ENCODE data around the gene NIPAL3. TPM values are rescaled to one million over a fixed set of nuclear protein-coding genes. Genes with fewer than 3 reads are reported as not detected.

The NIPAL3 gene
- total and polyA plus RNA-seq, 2 donors (not counting 3 experiments of a cell fraction or from before 2014, with no cell fraction given), result 15.5 to 16.0 TPM

DNA sequence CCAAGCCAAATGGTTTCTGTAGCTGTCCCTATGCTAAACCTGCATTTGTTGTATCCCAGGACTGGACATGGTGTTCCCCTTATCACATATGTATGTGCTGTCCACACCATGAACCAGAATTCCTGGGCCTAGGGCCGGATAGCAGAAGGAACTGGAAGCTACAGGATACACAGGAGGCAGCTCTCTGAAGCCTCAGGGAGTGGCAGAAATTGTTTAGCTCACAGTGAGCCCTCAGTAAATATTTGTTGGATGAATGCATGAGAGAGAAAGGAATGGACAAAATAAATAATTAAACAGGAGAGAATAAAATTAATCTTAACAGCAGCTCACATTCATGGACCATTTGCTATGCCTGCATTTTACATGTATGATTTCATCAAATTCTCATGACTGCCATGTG, 2.1 kb downstream of the NIPAL3 start:
- dilution Hi-C loops (cut with MboI; ENCODE audit: extremely low pct_ligation_motif_present, low sequenced_read_pairs), result no loop called here
- H3K9ac ChIP-seq (replicated peaks; ENCODE audit: extremely low read depth, insufficient read depth, low read length), result no peak overlapping the region

DNA sequence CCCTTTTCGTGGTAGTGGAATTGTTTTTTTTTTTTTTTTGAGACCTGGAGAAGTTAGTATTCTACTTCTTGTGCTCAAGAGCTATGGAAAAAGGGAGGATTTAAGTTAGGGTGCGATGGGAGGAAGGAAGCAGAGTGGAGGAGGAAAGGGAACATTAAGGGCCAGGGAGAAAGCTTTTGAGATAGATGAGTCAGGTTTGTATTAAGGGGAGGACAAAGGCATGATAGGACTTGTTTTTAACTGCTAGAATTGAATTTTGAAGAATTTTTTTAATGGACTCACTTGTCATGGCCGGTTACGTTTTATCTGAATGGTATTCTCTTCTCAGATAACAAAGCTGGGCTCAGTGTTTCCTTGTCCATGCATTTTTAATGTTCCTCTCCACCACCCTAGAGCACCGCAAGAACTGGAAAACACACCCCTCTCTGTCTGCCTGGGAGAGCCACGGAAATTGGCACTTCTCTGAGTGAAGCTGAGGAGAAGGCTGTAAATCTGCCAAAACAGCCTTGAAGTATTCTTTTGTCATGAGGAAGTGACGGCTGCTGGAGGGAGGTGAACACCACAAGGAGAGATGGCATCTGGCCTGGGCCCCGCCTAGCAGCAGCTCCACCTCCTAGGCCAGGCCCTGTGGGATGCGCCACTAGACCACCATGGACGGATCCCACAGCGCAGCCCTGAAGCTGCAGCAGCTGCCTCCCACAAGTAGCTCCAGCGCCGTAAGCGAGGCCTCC, 3.5 kb downstream of the NIPAL3 start:
- ChIA-PET CTCF (interaction anchor here (0.7 to 10.3 kb wide), 3 partner anchors 25 to 217 kb away, joined by 3 to 134 read pairs (median 5); no protein-coding TSS in a partner anchor), POLR2A (interaction anchor here (0.6 kb wide), 1 partner anchor 229 kb away, joined by 3 read pairs; no protein-coding TSS in a partner anchor)
- Histone ChIP-seq H3K9me3 (replicated peaks; ENCODE audit: control insufficient read depth, insufficient read depth, low read length) (no peaks in the 10 kb centered on the region), H3K27me3 (ENCODE audit: control insufficient read depth in 2 of 2, insufficient read depth in 2 of 2, low read length in 2 of 2) (no peaks in the 10 kb centered on the region), H3K9me1 (replicated peaks; ENCODE audit: control insufficient read depth, extremely low read depth, insufficient read depth, low read length) (no peaks in the 10 kb centered on the region), H3K79me2 (ENCODE audit: control insufficient read depth, insufficient read depth, low read length) (no peaks in the 10 kb centered on the region), H3K9ac (replicated peaks; ENCODE audit: extremely low read depth, insufficient read depth, low read length) (no peak overlapping the region), H3K4me1 (ENCODE audit: control insufficient read depth, extremely low read depth, insufficient read depth, low read length) (peaks cover 8% of the 10 kb centered on the region), H3K4me2 (ENCODE audit: insufficient read depth, low read length) (no peak overlapping the region), H2AFZ (ENCODE audit: low read depth, low read length) (no peak overlapping the region), H3K4me3 (replicated peaks in 1 of 3; ENCODE audit: insufficient read depth in 1 of 3, low read depth in 1 of 3, low read length in 3 of 3) (no peak overlapping the region), H3K36me3 (ENCODE audit: control insufficient read depth in 2 of 2, extremely low read depth in 1 of 2, insufficient read depth in 2 of 2, low read length in 2 of 2) (peaks cover 0 to 6% of the 10 kb centered on the region in 2 experiments), H3K27ac (ENCODE audit: insufficient read depth, low read depth, low read length) (no peak overlapping the region), H4K20me1 (replicated peaks; ENCODE audit: control insufficient read depth, extremely low read depth, insufficient read depth, low read length) (no peaks in the 10 kb centered on the region)
- intact Hi-C loops (cut with micrococcal nuclease) (loop anchor here (5.0 kb wide), 2 partner anchors 83 to 108 kb away; partner anchors contain the start of gene RCAN3), dilution Hi-C loops (cut with MboI; ENCODE audit: extremely low pct_ligation_motif_present, low sequenced_read_pairs) (no loop called here)
- DNase-seq (ENCODE audit: low read depth, low spot score) (no peak), FAIRE-seq (no peak)
- TF ChIP-seq POLR2AphosphoS5 (IDR thresholded peaks at IDR 0.05; ENCODE audit: insufficient read depth, low read depth, low read length) (no peak), MYC (IDR thresholded peaks at IDR 0.05; ENCODE audit: low read depth, low read length) (no peak), GATA2 (IDR thresholded peaks at IDR 0.05; ENCODE audit: insufficient read depth, insufficient read length, low read depth, low read length) (no peak)
- BruUV-seq (replicated peaks), result no TSS peak

More for the DNA sequence above, 2.1 kb downstream of the NIPAL3 start:
- intact Hi-C loops (cut with micrococcal nuclease), result loop anchor here (5.0 kb wide), 2 partner anchors 85 to 110 kb away; partner anchors contain the start of gene RCAN3
- H3K79me2 ChIP-seq (ENCODE audit: control insufficient read depth, insufficient read depth, low read length), result no peaks in the 10 kb centered on the region
- peaks cover 14% of the 10 kb centered on the region for H3K4me1 ChIP-seq (ENCODE audit: control insufficient read depth, extremely low read depth, insufficient read depth, low read length)
- no peaks in the 10 kb centered on the region for H3K9me3 ChIP-seq (replicated peaks; ENCODE audit: control insufficient read depth, insufficient read depth, low read length)
- H2AFZ ChIP-seq (ENCODE audit: low read depth, low read length), result no peak overlapping the region
- H3K9me1 ChIP-seq (replicated peaks; ENCODE audit: control insufficient read depth, extremely low read depth, insufficient read depth, low read length), result no peaks in the 10 kb centered on the region
- no peak overlapping the region for H3K4me3 ChIP-seq (replicated peaks in 1 of 3; ENCODE audit: insufficient read depth in 1 of 3, low read depth in 1 of 3, low read length in 3 of 3)
- BruUV-seq (replicated peaks), result no TSS peak
- H3K4me2 ChIP-seq (ENCODE audit: insufficient read depth, low read length), result no peak overlapping the region
- H3K27ac ChIP-seq (ENCODE audit: insufficient read depth, low read depth, low read length), result no peak overlapping the region
- DNase-seq (ENCODE audit: low read depth, low spot score) (no peak), FAIRE-seq (no peak)
- H3K36me3 ChIP-seq (ENCODE audit: control insufficient read depth in 2 of 2, extremely low read depth in 1 of 2, insufficient read depth in 2 of 2, low read length in 2 of 2), result peaks cover 0 to 6% of the 10 kb centered on the region in 2 experiments
- H3K27me3 ChIP-seq (ENCODE audit: control insufficient read depth in 2 of 2, insufficient read depth in 2 of 2, low read length in 2 of 2), result no peaks in the 10 kb centered on the region
- no peak for TF ChIP-seq MYC (IDR thresholded peaks at IDR 0.05; ENCODE audit: low read depth, low read length)
- no peak for TF ChIP-seq FOS (IDR thresholded peaks at IDR 0.05; ENCODE audit: borderline replicate concordance, insufficient read depth, low read length)
- TF ChIP-seq GATA2 (IDR thresholded peaks at IDR 0.05; ENCODE audit: insufficient read depth, insufficient read length, low read depth, low read length), result no peak
- TF ChIP-seq, protein P1, sequence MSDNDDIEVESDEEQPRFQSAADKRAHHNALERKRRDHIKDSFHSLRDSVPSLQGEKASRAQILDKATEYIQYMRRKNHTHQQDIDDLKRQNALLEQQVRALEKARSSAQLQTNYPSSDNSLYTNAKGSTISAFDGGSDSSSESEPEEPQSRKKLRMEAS (IDR thresholded peaks at IDR 0.05; ENCODE audit: insufficient read depth, insufficient read length), result no peak
- ChIA-PET CTCF (interaction anchor here (0.8 to 10.3 kb wide), 2 partner anchors 24 to 216 kb away, joined by 3 to 134 read pairs; no protein-coding TSS in a partner anchor), POLR2A (no interaction called here)
- no peaks in the 10 kb centered on the region for H4K20me1 ChIP-seq (replicated peaks; ENCODE audit: control insufficient read depth, extremely low read depth, insufficient read depth, low read length)
